T-cell (primary cell): ENCODE results near the gene TSPAN14. TPM values are rescaled to one million over a fixed set of nuclear protein-coding genes. Genes with fewer than 3 reads are reported as not detected.

Experiments
- ATAC-seq, 4 experiments: fragments of 200-7000 bp in 3 of 4; fragments of 150-1000 bp in 1 of 4; cut with Tn5 transposase; replicated peaks in 1 of 4; 1 replicate in 3 of 4; 2 replicates in 1 of 4; pipeline ENCODE4 v1.10.0; 2021; ENCODE audit warnings: moderate library complexity in 3 of 4, mild to moderate bottlenecking in 2 of 4, moderate number of reproducible peaks in 1 of 4
- CTCF ChIA-PET, 2 donors: fragments of 300-600 bp; sonication (Branson Sonifier 250); formaldehyde crosslinking; loops; one replicate each; lab custom pipeline; 2022; ENCODE audit warnings: antibody characterized with exemption in 2 of 2; lab: Charles Lee
- POLR2A ChIA-PET, 2 donors: fragments of 300-600 bp; sonication (Branson Sonifier 250); formaldehyde crosslinking; loops; one replicate each; lab custom pipeline; 2022; ENCODE audit warnings: antibody characterized with exemption in 2 of 2; lab: Charles Lee
- DNase-seq, 35 experiments: peaks; one replicate each; pipeline versions ENCODE4 v3.0.0 to v3.0.0-alpha.2; 2013 to 2023
- H3K27ac ChIP-seq: one replicate; pipeline ENCODE4 v1.5.1; 2013; ENCODE audit warnings: low read length
- H3K27me3 ChIP-seq, 2 experiments: replicated peaks in 1 of 2; 1 replicate in 1 of 2; 2 replicates in 1 of 2; pipeline versions ENCODE4 v1.6.1 to v1.7.0; 2013; ENCODE audit warnings: low read length in 1 of 2, mixed read lengths in 1 of 2; ENCODE audit not compliant: control insufficient read depth in 2 of 2, insufficient read depth in 2 of 2; ENCODE audit errors: extremely low read depth in 1 of 2
- H3K36me3 ChIP-seq, 2 donors: 1 replicate in 1 of 2; 2 replicates in 1 of 2; pipeline versions ENCODE4 v1.6.1 to v1.7.0; 2013; ENCODE audit warnings: low read length in 1 of 2; ENCODE audit not compliant: control insufficient read depth in 2 of 2, insufficient read depth in 1 of 2; ENCODE audit errors: extremely low read depth in 1 of 2
- H3K4me1 ChIP-seq, 2 experiments: 1 replicate in 1 of 2; 2 replicates in 1 of 2; pipeline versions ENCODE4 v1.6.1 to v1.7.0; 2013; ENCODE audit warnings: low read length in 2 of 2, mixed read lengths in 1 of 2; ENCODE audit not compliant: insufficient read depth in 2 of 2, control insufficient read depth in 1 of 2; ENCODE audit errors: extremely low read depth in 1 of 2
- H3K4me3 ChIP-seq, 2 donors: 1 replicate in 1 of 2; 2 replicates in 1 of 2; pipeline versions ENCODE4 v1.5.1 to v1.7.0; 2013; ENCODE audit warnings: mild to moderate bottlenecking in 2 of 2, low read length in 1 of 2, moderate library complexity in 1 of 2; ENCODE audit not compliant: control insufficient read depth in 1 of 2; ENCODE audit errors: extremely low read depth in 1 of 2
- H3K9me3 ChIP-seq: 2 replicates; pipeline ENCODE4 v1.7.0; 2013
- H3K27ac Mint-ChIP-seq, 2 donors: one replicate each; pipeline ENCODE4 v1.8.0; 2020 to 2021; ENCODE audit warnings: mild to moderate bottlenecking in 2 of 2, mixed read lengths in 2 of 2
- H3K27me3 Mint-ChIP-seq, 2 donors: one replicate each; pipeline ENCODE4 v1.8.0; 2021 to 2022; ENCODE audit warnings: mixed read lengths in 2 of 2
- H3K36me3 Mint-ChIP-seq: one replicate; pipeline ENCODE4 v1.8.0; 2021; ENCODE audit warnings: mixed read lengths
- H3K4me1 Mint-ChIP-seq, 3 donors: one replicate each; pipeline ENCODE4 v1.8.0; 2020 to 2022; ENCODE audit warnings: mixed read lengths in 3 of 3, mild to moderate bottlenecking in 1 of 3
- H3K4me3 Mint-ChIP-seq, 3 donors: one replicate each; pipeline ENCODE4 v1.8.0; 2020 to 2022; ENCODE audit warnings: mild to moderate bottlenecking in 3 of 3, mixed read lengths in 3 of 3, moderate library complexity in 3 of 3
- H3K9me3 Mint-ChIP-seq, 3 donors: one replicate each; pipeline ENCODE4 v1.8.0; 2020 to 2022; ENCODE audit warnings: mixed read lengths in 3 of 3
- WGBS: methylation state at CpG from one replicate; pipeline ENCODE4 v1.1.5; 2013; ENCODE audit warnings: missing lambda C conversion rate; ENCODE audit not compliant: insufficient coverage; 5-methylcytosine and 5-hydroxymethylcytosine counted together
- total RNA-seq, 35 experiments: library from RNA in 6 of 35; stranded (reverse) in 6 of 35; fragments of 120-200 nt in 1 of 35; gene quantifications; one replicate each; pipeline versions ENCODE4 v1.2.1 to v1.2.4 and lab custom pipeline; 2013 to 2026

The TSPAN14 gene
- total RNA-seq, 5 donors from 2014 or later (not counting 1 experiment from before 2014, with no cell fraction given): 130 to 204 (median 194) TPM

DNA sequence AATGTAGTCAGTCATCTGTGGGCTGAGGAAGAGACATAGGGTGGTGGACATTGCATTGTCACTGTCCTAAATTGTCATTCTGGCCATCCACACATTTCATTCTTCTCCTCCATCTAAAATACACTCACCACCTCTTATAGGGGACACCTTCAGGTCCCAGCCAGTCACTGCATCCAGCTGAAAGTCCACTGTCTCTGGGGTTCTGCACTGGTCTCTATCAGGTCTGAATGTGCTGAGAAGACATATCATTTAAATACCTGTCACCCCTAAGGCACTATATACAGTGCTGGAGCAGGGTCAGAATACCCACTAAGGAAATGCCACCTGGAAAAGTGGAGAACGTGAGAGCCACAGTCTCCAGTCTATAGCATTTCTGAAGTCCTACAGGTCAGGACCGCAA, 113.2 kb downstream of the TSPAN14 start:
- no peak overlapping the region for H3K27ac Mint-ChIP-seq
- no peaks in the 10 kb centered on the region for H3K36me3 ChIP-seq
- no peak overlapping the region for H3K4me3 ChIP-seq
- H3K9me3 Mint-ChIP-seq: no peaks in the 10 kb centered on the region
- no peaks in the 10 kb centered on the region for H3K9me3 ChIP-seq
- H3K4me3 Mint-ChIP-seq: no peak overlapping the region
- CTCF ChIA-PET: no interaction called here
- WGBS: 100% methylated on average over 2 of the region's 2 CpGs
- peaks cover 0 to 11% of the 10 kb centered on the region in 2 experiments for H3K27me3 ChIP-seq
- POLR2A ChIA-PET: interaction anchor here in 1 of 2 donors (0.6 kb wide), 1 partner anchor 466 kb away, joined by 6 read pairs; no protein-coding TSS in a partner anchor
- no peak overlapping the region for H3K27ac ChIP-seq
- H3K4me1 Mint-ChIP-seq: no peaks in the 10 kb centered on the region
- ATAC-seq: no peak
- no peak for DNase-seq
- peaks cover 0 to 12% of the 10 kb centered on the region in 2 donors for H3K27me3 Mint-ChIP-seq
- H3K36me3 Mint-ChIP-seq: no peaks in the 10 kb centered on the region
- H3K4me1 ChIP-seq: no peaks in the 10 kb centered on the region

DNA sequence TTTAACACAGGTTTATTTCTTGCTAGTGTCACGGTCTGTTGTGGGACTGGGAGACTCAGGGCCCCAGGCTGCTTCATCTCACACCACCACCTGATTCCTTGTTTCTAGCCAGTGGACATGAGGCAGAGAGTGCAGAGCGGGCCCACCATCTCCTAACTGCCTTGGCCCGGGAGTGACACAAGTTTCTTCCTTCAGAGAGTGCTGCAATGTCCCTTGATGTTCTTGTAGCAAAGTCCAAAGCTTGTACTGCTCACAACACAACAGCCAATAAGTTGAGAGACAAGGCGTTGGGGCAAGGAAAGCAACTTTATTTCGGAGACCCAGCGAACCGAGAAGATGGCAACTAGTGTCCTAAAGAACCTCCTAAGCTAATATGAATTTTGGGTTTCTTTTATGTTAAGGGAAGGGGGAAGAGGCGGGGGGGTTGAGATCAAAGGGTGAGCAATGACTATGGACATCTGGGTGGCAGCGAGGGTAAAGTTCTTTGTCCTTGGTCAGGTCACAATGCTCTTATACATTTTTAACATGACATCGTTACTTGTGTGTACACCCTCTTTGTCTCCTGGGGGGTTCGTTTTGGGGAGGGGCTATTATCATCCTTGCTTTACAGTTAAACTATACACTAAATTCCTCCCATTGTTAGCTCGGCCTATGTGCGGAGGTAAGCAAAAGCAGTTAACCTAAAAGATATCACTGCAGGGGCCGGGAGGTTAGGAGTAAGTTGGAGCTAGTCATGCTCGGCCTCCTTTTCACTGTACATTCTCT, 115.2 kb downstream of the TSPAN14 start:
- ATAC-seq (no peak), DNase-seq (no peak)
- Mint-ChIP-seq H3K4me1 (no peaks in the 10 kb centered on the region), H3K36me3 (no peaks in the 10 kb centered on the region), H3K27me3 (peaks cover 0 to 12% of the 10 kb centered on the region in 2 donors), H3K9me3 (no peaks in the 10 kb centered on the region), H3K4me3 (no peak overlapping the region), H3K27ac (no peak overlapping the region)
- Histone ChIP-seq H3K27ac (no peak overlapping the region), H3K4me1 (no peaks in the 10 kb centered on the region), H3K36me3 (no peaks in the 10 kb centered on the region), H3K4me3 (no peak overlapping the region), H3K27me3 (peaks cover 0 to 11% of the 10 kb centered on the region in 2 experiments), H3K9me3 (no peaks in the 10 kb centered on the region)
- CTCF ChIA-PET: no interaction called here
- POLR2A ChIA-PET: no interaction called here
- 74% methylated on average over 4 of the region's 15 CpGs for WGBS

DNA sequence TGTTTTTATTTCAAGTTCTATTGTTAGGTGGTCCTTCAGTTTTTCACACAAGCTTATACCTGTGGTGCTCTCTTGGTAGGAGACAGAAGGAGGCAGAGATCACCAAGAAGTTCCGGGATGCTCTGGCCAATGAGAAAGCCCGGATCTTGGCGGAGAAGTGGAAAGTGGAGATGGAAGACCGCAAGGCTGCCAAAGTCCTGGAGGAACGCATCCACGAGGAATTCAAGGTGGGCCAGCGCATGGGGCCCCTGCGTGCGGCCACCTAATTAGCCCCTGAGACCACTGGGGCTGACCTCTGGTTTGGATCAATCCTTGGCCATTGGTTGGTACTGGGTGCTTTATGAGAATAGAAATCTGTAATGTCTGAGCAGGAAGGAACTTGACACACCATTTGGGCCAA, 117.2 kb downstream of the TSPAN14 start:
- no peak for ATAC-seq
- no peaks in the 10 kb centered on the region for H3K36me3 ChIP-seq
- H3K27ac ChIP-seq: no peak overlapping the region
- H3K9me3 ChIP-seq: no peaks in the 10 kb centered on the region
- WGBS: 98% methylated on average over 6 of the region's 9 CpGs
- ChIA-PET CTCF (interaction anchor here in 1 of 2 donors (0.7 kb wide), 1 partner anchor 56 kb away, joined by 3 read pairs; no protein-coding TSS in a partner anchor), POLR2A (no interaction called here)
- no peak for DNase-seq
- H3K4me1 ChIP-seq: no peaks in the 10 kb centered on the region
- Mint-ChIP-seq H3K4me1 (no peaks in the 10 kb centered on the region), H3K27ac (no peak overlapping the region), H3K36me3 (no peaks in the 10 kb centered on the region), H3K4me3 (no peak overlapping the region), H3K9me3 (no peaks in the 10 kb centered on the region), H3K27me3 (peaks cover 0 to 9% of the 10 kb centered on the region in 2 donors)
- H3K4me3 ChIP-seq: no peak overlapping the region
- H3K27me3 ChIP-seq: peaks cover 0 to 8% of the 10 kb centered on the region in 2 experiments

DNA sequence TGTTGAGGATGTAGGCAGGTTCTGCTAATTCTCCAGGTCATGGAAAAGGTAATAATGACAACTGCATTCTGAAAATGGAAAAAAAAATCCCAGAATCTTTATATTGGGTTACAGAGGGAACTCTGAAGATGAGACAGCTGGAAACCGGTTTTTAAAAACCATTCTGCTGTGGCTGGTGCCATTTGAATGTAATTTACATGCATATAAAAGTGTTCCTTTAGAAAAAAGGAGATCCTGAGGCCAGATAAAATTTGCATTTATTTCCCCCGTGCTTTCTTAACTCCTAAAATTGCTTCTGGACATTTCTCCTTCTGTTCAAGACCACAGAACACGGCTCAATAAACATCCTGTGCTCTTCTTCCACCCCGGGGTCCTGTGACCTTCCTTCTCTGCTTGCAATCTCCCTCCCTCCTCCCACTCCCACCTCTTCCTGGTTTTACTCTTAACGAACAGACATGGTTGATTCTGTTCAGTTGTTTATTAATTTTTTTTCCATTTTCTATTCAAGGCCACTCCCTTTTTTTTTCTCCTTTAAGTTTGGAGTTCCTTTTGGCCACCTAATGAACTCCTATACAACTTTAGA, 125.2 kb downstream of the TSPAN14 start:
- H3K27me3 Mint-ChIP-seq: peaks cover 4 to 9% of the 10 kb centered on the region in 2 donors
- no peak overlapping the region for H3K4me3 Mint-ChIP-seq
- peaks cover 3% of the 10 kb centered on the region for H3K36me3 Mint-ChIP-seq
- Histone ChIP-seq H3K9me3 (no peaks in the 10 kb centered on the region), H3K4me1 (no peaks in the 10 kb centered on the region), H3K27ac (no peak overlapping the region), H3K36me3 (no peaks in the 10 kb centered on the region), H3K4me3 (no peak overlapping the region), H3K27me3 (peaks cover 0 to 6% of the 10 kb centered on the region in 2 experiments)
- H3K9me3 Mint-ChIP-seq: peaks cover 0 to 4% (median 0%) of the 10 kb centered on the region in 3 donors
- no peak for DNase-seq
- peaks cover 0 to 4% (median 2%) of the 10 kb centered on the region in 3 donors for H3K4me1 Mint-ChIP-seq
- ChIA-PET CTCF (interaction anchor here in 1 of 2 donors (1.9 kb wide), 1 partner anchor 20 kb away, joined by 4 read pairs; no protein-coding TSS in a partner anchor), POLR2A (no interaction called here)
- H3K27ac Mint-ChIP-seq: no peak overlapping the region
- 6% methylated on average over 3 of the region's 5 CpGs for WGBS
- no peak for ATAC-seq

DNA sequence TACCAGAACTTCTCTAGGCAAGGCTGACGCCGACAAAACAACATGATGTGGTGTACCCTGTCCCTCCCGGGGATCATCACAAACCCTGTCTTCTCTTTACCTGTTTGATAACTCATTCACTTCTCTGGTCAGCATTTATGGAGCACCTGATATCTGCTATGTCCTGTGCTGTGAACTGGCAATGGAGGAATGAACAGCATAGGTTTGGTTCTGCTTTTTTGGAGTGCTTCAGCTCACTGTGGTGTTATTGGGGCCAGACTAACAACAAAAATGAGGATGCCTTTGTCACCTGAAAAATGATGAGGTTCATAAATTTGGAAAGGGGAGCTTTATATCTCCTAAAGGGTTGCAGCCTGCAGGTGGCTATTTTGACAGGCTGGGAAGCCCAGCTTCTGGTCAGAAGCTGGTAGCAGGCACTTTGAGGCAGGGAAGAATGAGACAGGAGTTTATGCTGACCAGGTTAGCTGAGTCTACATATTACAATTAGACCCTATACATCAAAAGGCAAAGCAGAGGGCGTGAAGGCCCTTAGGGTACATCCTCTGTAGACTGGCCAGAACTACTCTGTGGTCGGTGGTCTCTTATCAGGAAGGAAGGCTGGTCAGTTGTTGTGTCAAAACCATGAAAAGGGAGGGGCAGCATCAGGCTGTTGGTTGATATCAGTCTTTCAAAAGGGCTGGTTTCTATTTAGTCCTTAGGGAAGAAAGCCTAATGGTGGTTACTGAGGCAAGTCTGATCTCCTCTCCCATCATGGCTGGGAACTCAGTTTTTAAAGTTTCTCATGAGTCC, 125.9 kb downstream of the TSPAN14 start:
- CTCF ChIA-PET: interaction anchor here in 1 of 2 donors (1.9 kb wide), 1 partner anchor 19 kb away, joined by 4 read pairs; no protein-coding TSS in a partner anchor

More for the DNA sequence above, 125.9 kb downstream of the TSPAN14 start:
- no CpG with 5 or more reads among the region's 5 CpGs for WGBS
- Mint-ChIP-seq H3K27ac (no peak overlapping the region), H3K9me3 (peaks cover 0 to 4% (median 0%) of the 10 kb centered on the region in 3 donors), H3K27me3 (peaks cover 4 to 9% of the 10 kb centered on the region in 2 donors), H3K4me1 (peaks cover 0 to 4% (median 2%) of the 10 kb centered on the region in 3 donors), H3K4me3 (no peak overlapping the region), H3K36me3 (peaks cover 3% of the 10 kb centered on the region)
- POLR2A ChIA-PET: no interaction called here
- H3K9me3 ChIP-seq: no peaks in the 10 kb centered on the region
- H3K36me3 ChIP-seq: no peaks in the 10 kb centered on the region
- no peak overlapping the region for H3K27ac ChIP-seq
- DNase-seq (no peak), ATAC-seq (no peak)
- H3K4me1 ChIP-seq: no peaks in the 10 kb centered on the region
- H3K4me3 ChIP-seq: no peak overlapping the region
- H3K27me3 ChIP-seq: peaks cover 0 to 6% of the 10 kb centered on the region in 2 experiments
